Stimulated activated CD8-positive, alpha-beta memory T cell treated with anti-CD3 and anti-CD28 coated beads, Interleukin-4, amount 100 ng/mL, for 24 hours (primary cell): ENCODE data around the gene MEMO1.

ENCODE experiments used
- DNase-seq: peaks from one replicate; pipeline ENCODE4 v3.0.0-alpha.2; 2020; ENCODE audit warnings: low read depth

Gene MEMO1

GRCh38 chr2:31823558-31823957, 187.2 kb downstream of the MEMO1 start:
- DNase-seq = no peak

GRCh38 chr2:31822587-31822986, 188.2 kb downstream of the MEMO1 start:
- DNase-seq = no peak
